Renal cortex interstitium (tissue), 11 donors: Measurements from ENCODE around the gene METAP2. TPM values are rescaled to one million over a fixed set of nuclear protein-coding genes. Genes with fewer than 3 reads are reported as not detected.

Experiments used
- DNase-seq, 11 donors: peaks; one replicate each; pipeline ENCODE4 v3.0.0-alpha.2; 2013; ENCODE audit warnings: low read depth in 9 of 11, low spot score in 4 of 11; ENCODE audit errors: extremely low read depth in 1 of 11
- polyA plus RNA-seq, 3 donors: library from polyadenylated mRNA; unstranded; fragments of 120-200 nt; gene quantifications; one replicate each; pipeline ENCODE4 v1.2.1, GENCODE V29; 2013; ENCODE audit not compliant: insufficient read length in 3 of 3

METAP2 gene
- polyA plus RNA-seq, 3 donors, result 111 to 135 (median 117) TPM

GRCh38 chr12:95533985-95534384, 60.0 kb downstream of the METAP2 start:
- no peak for DNase-seq

GRCh38 chr12:95538006-95538405, 64.1 kb downstream of the METAP2 start:
- no peak for DNase-seq

- no peak for DNase-seq
These were observed 64.7 kb downstream of the METAP2 start for GRCh38 chr12:95538656-95539055.

- no peak for DNase-seq
These were observed 67.5 kb downstream of the METAP2 start for GRCh38 chr12:95541436-95541835.

- no peak for DNase-seq
These were observed 69.4 kb downstream of the METAP2 start for GRCh38 chr12:95543305-95543704.

GRCh38 chr12:95544756-95545155, 70.8 kb downstream of the METAP2 start:
- DNase-seq, result no peak

GRCh38 chr12:95545303-95545702, 71.4 kb downstream of the METAP2 start:
- DNase-seq, result no peak

- no peak for DNase-seq
These were observed 72.0 kb downstream of the METAP2 start for GRCh38 chr12:95545731-95546490.

GRCh38 chr12:95546491-95546813, 72.5 kb downstream of the METAP2 start:
- DNase-seq, result no peak

- DNase-seq, result no peak
These were observed 73.6 kb downstream of the METAP2 start for GRCh38 chr12:95547522-95548055.

GRCh38 chr12:95548056-95548538, 74.1 kb downstream of the METAP2 start:
- DNase-seq, result no peak

- peak in 3 of 11 donors; percentile 39 to 44 (median 42) for DNase-seq
These were observed 74.8 kb downstream of the METAP2 start for GRCh38 chr12:95548539-95549391.

- DNase-seq, result no peak
These were observed 75.6 kb downstream of the METAP2 start for GRCh38 chr12:95549392-95550084.

- no peak for DNase-seq
These were observed 77.4 kb downstream of the METAP2 start, which contains the start of gene USP44 for GRCh38 chr12:95551305-95551704. Gene USP44 (minus strand): TSS chr12:95551476. CDS start chr12:95534256, 17,220 bp downstream.

- no peak for DNase-seq
These were observed 78.1 kb downstream of the METAP2 start for GRCh38 chr12:95551913-95552516.

GRCh38 chr12:95553197-95553943, 79.4 kb downstream of the METAP2 start:
- DNase-seq, result no peak

GRCh38 chr12:95554532-95555071, 80.7 kb downstream of the METAP2 start:
- no peak for DNase-seq

GRCh38 chr12:95557625-95558024, 83.7 kb downstream of the METAP2 start:
- DNase-seq, result no peak
